Liver (tissue), 9 donors: ENCODE data around the gene PMIS2. TPM values are rescaled to one million over a fixed set of nuclear protein-coding genes. Genes with fewer than 3 reads are reported as not detected.

Experiments
- DNase-seq: peaks from one replicate; pipeline ENCODE4 v3.0.0-alpha.2; 2017; ENCODE audit warnings: low spot score
- H3K27ac ChIP-seq, 2 donors: one replicate each; pipeline ENCODE4 v1.7.0; 2013; ENCODE audit warnings: inconsistent platforms in 2 of 2, low read length in 2 of 2, control low read depth in 1 of 2, low read depth in 1 of 2, mild to moderate bottlenecking in 1 of 2
- H3K27me3 ChIP-seq, 4 donors: one replicate each; pipeline versions ENCODE4 v1.6.1 to v1.7.0; 2013; ENCODE audit warnings: low read length in 3 of 4, inconsistent platforms in 1 of 4, mild to moderate bottlenecking in 1 of 4, moderate library complexity in 1 of 4; ENCODE audit not compliant: control insufficient read depth in 4 of 4, insufficient read depth in 4 of 4
- H3K36me3 ChIP-seq, 4 donors: one replicate each; pipeline versions ENCODE4 v1.6.1 to v1.7.0; 2013; ENCODE audit warnings: low read length in 3 of 4, mild to moderate bottlenecking in 3 of 4, low read depth in 1 of 4, moderate library complexity in 1 of 4; ENCODE audit not compliant: control insufficient read depth in 4 of 4, insufficient read depth in 3 of 4
- H3K4me1 ChIP-seq, 4 donors: one replicate each; pipeline versions ENCODE4 v1.6.1 to v1.7.0; 2013; ENCODE audit warnings: low read length in 3 of 4, mild to moderate bottlenecking in 3 of 4, moderate library complexity in 1 of 4; ENCODE audit not compliant: control insufficient read depth in 4 of 4, insufficient read depth in 4 of 4
- H3K4me3 ChIP-seq, 3 donors: one replicate each; pipeline versions ENCODE4 v1.6.1 to v1.7.0; 2013; ENCODE audit warnings: low read length in 3 of 3, control low read depth in 1 of 3, low read depth in 1 of 3, mild to moderate bottlenecking in 1 of 3
- H3K9ac ChIP-seq, 2 donors: one replicate each; pipeline ENCODE4 v1.7.0; 2013; ENCODE audit warnings: low read length in 2 of 2, mild to moderate bottlenecking in 2 of 2, moderate library complexity in 2 of 2, control low read depth in 1 of 2, low read depth in 1 of 2
- H3K9me3 ChIP-seq, 4 donors: one replicate each; pipeline versions ENCODE4 v1.6.1 to v1.7.0; 2013; ENCODE audit warnings: low read length in 3 of 4; ENCODE audit not compliant: control insufficient read depth in 4 of 4
- ATF3 ChIP-seq: IDR thresholded peaks from 2 replicates; pipeline ENCODE4 v1.6.1; 2016; ENCODE audit warnings: antibody characterized with exemption
- CTCF ChIP-seq: fragments of 150-350 bp; IDR thresholded peaks from 2 replicates; pipeline ENCODE4 v1.5.1; 2017; ENCODE audit warnings: improper control_type of control experiment, low read depth, low read length; ENCODE audit not compliant: missing input control
- EGR1 ChIP-seq, 2 donors: IDR thresholded peaks; 2 replicates each; pipeline ENCODE4 v1.6.1; 2016 to 2018; ENCODE audit warnings: antibody characterized with exemption in 2 of 2, low read depth in 2 of 2
- FOXA1 ChIP-seq: IDR thresholded peaks from 2 replicates; pipeline ENCODE4 v1.6.1; 2016; ENCODE audit warnings: antibody characterized with exemption
- FOXA2 ChIP-seq: IDR thresholded peaks from 2 replicates; pipeline ENCODE4 v1.6.1; 2016; ENCODE audit warnings: antibody characterized with exemption
- GABPA ChIP-seq, 2 donors: IDR thresholded peaks in 1 of 2; conservative IDR thresholded peaks in 1 of 2; 2 replicates each; pipeline ENCODE4 v1.6.1; 2016; ENCODE audit warnings: antibody characterized with exemption in 2 of 2, mild to moderate bottlenecking in 1 of 2, moderate library complexity in 1 of 2
- HNF4A ChIP-seq, 2 donors: conservative IDR thresholded peaks; 2 replicates each; pipeline ENCODE4 v1.6.1; 2016; ENCODE audit warnings: antibody characterized with exemption in 2 of 2, mild to moderate bottlenecking in 2 of 2
- HNF4G ChIP-seq: IDR thresholded peaks from 2 replicates; pipeline ENCODE4 v1.6.1; 2016; ENCODE audit warnings: antibody characterized with exemption
- JUND ChIP-seq, 2 donors: IDR thresholded peaks; 2 replicates each; pipeline ENCODE4 v1.6.1; 2016; ENCODE audit warnings: antibody characterized with exemption in 2 of 2
- MAX ChIP-seq: IDR thresholded peaks from 2 replicates; pipeline ENCODE4 v1.6.1; 2016; ENCODE audit warnings: antibody characterized with exemption
- NR2F2 ChIP-seq: IDR thresholded peaks from 2 replicates; pipeline ENCODE4 v1.6.1; 2016; ENCODE audit warnings: antibody characterized with exemption
- RAD21 ChIP-seq, 2 donors: IDR thresholded peaks; 2 replicates each; pipeline ENCODE4 v1.6.1; 2016; ENCODE audit warnings: antibody characterized with exemption in 2 of 2, mild to moderate bottlenecking in 2 of 2
- REST ChIP-seq: IDR thresholded peaks from 2 replicates; pipeline ENCODE4 v1.6.1; 2016; ENCODE audit warnings: antibody characterized with exemption, mild to moderate bottlenecking
- RXRA ChIP-seq, 2 donors: IDR thresholded peaks; 2 replicates each; pipeline ENCODE4 v1.6.1; 2017 to 2018; ENCODE audit warnings: antibody characterized with exemption in 2 of 2, mild to moderate bottlenecking in 1 of 2
- SP1 ChIP-seq: IDR thresholded peaks from 2 replicates; pipeline ENCODE4 v1.6.1; 2018; ENCODE audit warnings: antibody characterized with exemption, mild to moderate bottlenecking
- TAF1 ChIP-seq: conservative IDR thresholded peaks from 2 replicates; pipeline ENCODE4 v1.6.1; 2016; ENCODE audit warnings: antibody characterized with exemption, mild to moderate bottlenecking
- YY1 ChIP-seq: IDR thresholded peaks from 2 replicates; pipeline ENCODE4 v1.6.1; 2016; ENCODE audit warnings: antibody characterized with exemption, mild to moderate bottlenecking
- ZBTB33 ChIP-seq: IDR thresholded peaks from 2 replicates; pipeline ENCODE4 v1.6.1; 2016; ENCODE audit warnings: antibody characterized with exemption
- WGBS: extraction: QIAGEN DNeasy Blood & Tissue Kit; methylation state at CpG from one replicate; pipeline ENCODE4 v1.1.7; 2013; 5-methylcytosine and 5-hydroxymethylcytosine counted together
- polyA plus RNA-seq, 2 donors: library from polyadenylated mRNA; stranded (reverse) in 1 of 2; unstranded in 1 of 2; fragments of 200-250 nt in 1 of 2; fragments of >200 nt in 1 of 2; fragmentation: Nextera tagmentation in 1 of 2; extraction: Ambion mirVana in 1 of 2; gene quantifications; one replicate each; pipeline versions ENCODE4 v1.2.1 to v1.2.3, GENCODE V29; 2013 to 2015
- total RNA-seq, 2 donors: library from RNA; depleted of rRNA; stranded (reverse); fragments of >200 nt; gene quantifications; one replicate each; pipeline ENCODE4 v1.2.3, GENCODE V29; 2014
- donor health status: healthy.
- donor health status: healthy.
- donor health status: healthy.
- donor health status: healthy.
- donor health status: healthy.

Gene PMIS2
- total and polyA plus RNA-seq, 4 donors = not detected

- Histone ChIP-seq H3K36me3 (no peaks in the 10 kb centered on the region), H3K27ac (no peak overlapping the region), H3K4me1 (peaks cover 0 to under 1% (median 0%) of the 10 kb centered on the region in 4 donors), H3K9me3 (no peaks in the 10 kb centered on the region), H3K27me3 (no peaks in the 10 kb centered on the region), H3K9ac (no peak overlapping the region), H3K4me3 (no peak overlapping the region)
- no peak for DNase-seq
- 72% methylated on average over 13 of the region's 13 CpGs for WGBS
- TF ChIP-seq ATF3 (no peak), CTCF (no peak), NR2F2 (no peak), EGR1 (IDR thresholded peaks at IDR 0.05; ENCODE audit: low read depth in 2 of 2) (no peak), MAX (no peak)
These were observed 33.2 kb upstream of the PMIS2 start for GRCh38 chr19:35552534-35553384.

- H3K9ac ChIP-seq = no peak overlapping the region
- no peak overlapping the region for H3K4me3 ChIP-seq
- no peaks in the 10 kb centered on the region for H3K9me3 ChIP-seq
- no peak overlapping the region for H3K27ac ChIP-seq
- no peak for DNase-seq
- TF ChIP-seq HNF4G (no peak), TAF1 (no peak), MAX (no peak), HNF4A (conservative IDR thresholded peaks at IDR 0.05) (no peak), ATF3 (no peak), JUND (IDR thresholded peaks at IDR 0.05) (no peak), YY1 (no peak), REST (no peak), ZBTB33 (no peak), CTCF (no peak), EGR1 (IDR thresholded peaks at IDR 0.05; ENCODE audit: low read depth in 2 of 2) (no peak), RXRA (IDR thresholded peaks at IDR 0.05) (no peak), NR2F2 (no peak), FOXA2 (no peak), GABPA (IDR thresholded peaks at IDR 0.05 in 1 of 2, conservative IDR thresholded peaks at IDR 0.05 in 1 of 2) (no peak), RAD21 (IDR thresholded peaks at IDR 0.05) (no peak), SP1 (no peak), FOXA1 (no peak)
- whole genome bisulfite sequencing = 76% methylated on average over 14 of the region's 14 CpGs
- H3K4me1 ChIP-seq = peaks cover 0 to 7% (median 4%) of the 10 kb centered on the region in 4 donors
- peaks cover 0 to 2% (median 0%) of the 10 kb centered on the region in 4 donors for H3K27me3 ChIP-seq
- H3K36me3 ChIP-seq = no peaks in the 10 kb centered on the region
These were observed 32.5 kb upstream of the PMIS2 start for GRCh38 chr19:35553385-35554000.
